NCI-H2196 treated with DMSO at 0.1 percent for 48 hours (cell line): ENCODE data around the gene ZBTB7A.

ENCODE experiments used
- DNase-seq: peaks from one replicate; lab custom pipeline; 2025; ENCODE audit not compliant: unreplicated experiment; lab: John Stamatoyannopoulos, UW

The ZBTB7A gene

GRCh38 chr19:4038661-4039423, 27.9 kb downstream of the ZBTB7A start:
- DNase-seq = no peak

GRCh38 chr19:4038057-4038456, 28.6 kb downstream of the ZBTB7A start:
- no peak for DNase-seq

GRCh38 chr19:4037301-4037949, 29.3 kb downstream of the ZBTB7A start:
- no peak for DNase-seq

DNA sequence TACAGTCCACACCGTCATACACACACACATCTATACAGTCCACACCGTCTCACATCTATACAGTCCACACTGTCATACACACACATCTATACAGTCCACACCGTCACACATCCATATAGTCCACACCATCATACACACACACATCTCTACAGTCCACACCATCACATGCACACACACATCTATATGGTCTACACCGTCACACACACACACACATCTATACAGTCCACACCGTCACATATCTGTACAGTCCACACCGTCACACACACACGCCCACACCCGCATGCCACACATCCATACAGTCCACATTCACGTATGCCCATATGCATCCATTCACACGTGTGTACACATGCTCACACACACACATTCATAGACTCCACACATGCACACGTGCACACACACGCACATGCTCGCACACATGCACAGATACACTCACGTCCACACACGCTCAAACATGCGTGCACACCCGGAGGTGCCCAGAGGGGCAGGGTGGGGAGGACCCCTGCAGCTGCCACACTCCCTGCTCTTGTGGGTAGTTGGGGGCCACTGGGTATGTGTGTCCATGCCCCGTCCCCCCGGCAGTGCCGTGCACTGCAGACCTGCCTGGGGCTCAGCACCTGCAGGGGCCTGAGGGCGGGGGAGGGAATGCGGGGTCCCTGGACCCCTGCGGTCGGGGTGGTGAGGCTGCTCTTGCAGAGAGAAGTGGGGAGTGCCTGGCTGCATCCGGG, 30.0 kb downstream of the ZBTB7A start:
- DNase-seq = no peak

DNA sequence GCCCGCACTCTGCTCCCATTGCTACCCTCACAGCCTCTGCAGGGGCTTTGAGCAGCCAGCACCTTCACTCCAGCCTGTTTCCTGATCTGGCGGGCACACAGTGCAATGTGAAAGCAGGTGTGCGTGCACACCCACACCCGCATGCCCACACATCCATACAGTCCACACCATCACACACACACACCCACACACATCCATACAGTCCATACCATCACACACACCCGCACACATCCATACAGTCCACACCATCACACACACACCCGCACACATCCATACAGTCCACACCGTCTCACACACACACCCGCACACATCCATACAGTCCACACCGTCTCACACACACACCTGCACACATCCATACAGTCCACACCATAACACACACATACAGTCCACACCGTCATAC, 31.1 kb downstream of the ZBTB7A start:
- DNase-seq = no peak

GRCh38 chr19:4035018-4035566, 31.6 kb downstream of the ZBTB7A start:
- no peak for DNase-seq

- DNase-seq = no peak
These were observed 32.4 kb downstream of the ZBTB7A start for GRCh38 chr19:4034048-4035017.

DNA sequence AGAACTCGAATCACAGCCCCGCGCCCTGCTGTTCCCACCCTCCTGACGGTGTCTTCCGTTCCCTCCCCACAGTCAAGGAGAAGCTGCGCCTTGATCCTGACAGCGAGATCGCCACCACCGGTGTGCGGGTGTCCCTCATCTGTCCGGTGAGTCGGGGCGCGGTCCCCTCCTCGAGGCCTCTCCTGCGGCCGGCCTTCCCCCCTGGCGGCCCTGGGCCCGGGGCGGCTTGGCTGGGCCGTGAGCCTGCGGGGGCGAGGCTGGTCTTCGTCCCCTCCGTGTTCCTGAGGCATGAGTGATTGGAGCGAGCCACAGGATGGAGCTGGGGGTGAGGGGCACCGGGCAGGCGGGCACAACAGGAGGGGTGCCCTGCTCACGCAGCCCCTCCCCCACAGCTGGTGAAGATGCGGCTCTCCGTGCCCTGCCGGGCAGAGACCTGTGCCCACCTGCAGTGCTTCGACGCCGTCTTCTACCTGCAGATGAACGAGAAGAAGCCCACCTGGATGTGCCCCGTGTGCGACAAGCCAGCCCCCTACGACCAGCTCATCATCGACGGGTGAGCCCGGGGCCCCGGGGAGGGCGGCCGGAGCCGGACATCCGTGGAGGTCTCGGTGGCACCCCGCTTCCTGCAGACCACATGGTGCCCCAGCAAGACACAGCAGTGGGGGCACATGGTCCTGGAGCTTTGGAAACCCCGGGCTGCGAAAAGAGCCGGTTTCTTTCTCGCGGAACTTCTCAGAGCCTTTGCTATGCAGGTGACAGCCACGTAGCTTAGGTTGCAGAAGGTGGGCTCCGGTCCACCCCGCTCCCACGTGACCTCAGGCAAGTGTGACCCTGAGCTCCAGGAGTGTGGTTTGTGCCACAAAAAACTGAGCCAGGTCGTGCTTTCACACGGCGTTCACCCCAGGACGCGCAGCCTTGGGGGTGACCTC, 33.4 kb downstream of the ZBTB7A start:
- no peak for DNase-seq

DNA sequence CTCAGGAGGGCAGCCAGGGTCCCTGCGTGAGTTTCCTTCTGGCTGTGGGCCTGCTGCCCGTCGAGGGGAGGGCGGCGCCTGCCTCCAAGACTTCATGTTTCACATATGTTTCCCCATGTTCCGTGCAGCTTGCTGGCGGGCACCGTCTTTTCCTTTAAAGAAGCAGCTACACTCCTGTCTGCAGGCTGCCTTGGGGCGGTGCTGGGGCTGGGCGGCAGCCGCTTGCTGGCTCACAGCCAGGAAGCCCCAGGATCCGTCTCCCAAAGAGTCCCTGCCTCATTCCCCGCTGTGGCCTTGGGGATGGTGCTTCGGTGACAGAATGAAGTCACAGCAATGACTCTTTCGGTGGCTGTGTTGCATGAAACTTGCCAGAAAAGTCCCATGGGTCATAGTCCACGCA, 34.3 kb downstream of the ZBTB7A start:
- no peak for DNase-seq

DNA sequence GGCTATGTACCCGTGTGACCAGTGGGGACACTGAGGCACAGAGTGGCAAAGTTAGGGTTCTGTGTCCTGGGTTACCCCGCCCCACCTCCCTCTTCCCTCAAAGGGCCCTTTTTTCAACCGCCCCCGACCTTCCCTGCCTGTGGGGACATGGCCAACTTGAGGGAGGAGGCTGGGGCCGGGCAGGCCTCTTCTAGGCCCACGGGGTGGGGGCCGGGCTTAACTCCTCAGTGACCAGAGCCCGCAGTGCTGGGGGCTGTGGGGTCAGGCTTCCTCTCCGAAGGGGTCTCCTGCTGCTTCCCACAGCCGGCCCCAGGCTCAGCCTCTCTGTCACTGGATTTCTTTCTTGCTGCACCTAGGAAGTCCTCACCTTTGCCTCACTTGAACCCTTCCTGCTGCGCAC, 35.3 kb downstream of the ZBTB7A start:
- DNase-seq = no peak

DNA sequence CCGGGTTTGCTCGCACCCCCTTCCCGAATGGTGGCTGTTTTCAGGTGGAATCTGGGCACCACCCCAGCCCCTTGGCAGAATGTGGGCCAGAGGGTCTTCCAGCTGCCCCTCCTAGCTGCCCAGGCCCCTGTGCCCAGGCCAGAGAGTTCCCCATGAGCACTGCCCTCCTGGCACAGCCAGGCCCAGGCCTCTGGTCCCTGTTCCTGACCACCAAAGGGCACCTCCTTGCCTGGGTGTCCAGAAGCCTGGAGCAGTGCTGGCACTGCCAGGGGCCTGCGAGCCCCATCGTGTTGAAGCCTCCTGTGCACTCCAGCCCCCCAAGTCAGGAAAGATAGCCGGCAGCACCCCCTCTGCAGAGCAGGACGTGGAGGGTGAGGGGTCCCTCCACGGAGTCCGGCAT, 35.7 kb downstream of the ZBTB7A start:
- DNase-seq = no peak

DNA sequence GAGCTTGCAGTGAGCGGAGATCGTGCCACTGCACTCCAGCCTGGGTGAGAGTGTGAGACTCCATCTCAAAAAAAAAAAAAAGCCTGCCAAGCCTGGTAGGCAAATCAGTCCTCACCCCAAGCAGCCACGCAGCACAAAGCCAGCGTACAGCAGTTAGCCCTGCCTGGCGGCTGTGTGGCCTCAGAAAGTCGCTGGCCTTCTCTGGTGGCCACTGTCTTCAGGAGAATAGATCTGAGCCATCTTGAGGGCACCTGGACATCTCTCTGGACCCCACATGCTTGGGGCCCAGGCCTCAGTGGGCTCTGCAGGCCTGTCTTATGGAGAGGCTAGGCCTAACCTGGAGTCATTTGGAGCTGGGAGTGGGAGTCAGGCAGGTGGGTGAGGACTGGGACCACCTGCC, 36.1 kb downstream of the ZBTB7A start:
- DNase-seq = no peak

- no peak for DNase-seq
These were observed 37.5 kb downstream of the ZBTB7A start for GRCh38 chr19:4029247-4029614.

- no peak for DNase-seq
These were observed 38.1 kb downstream of the ZBTB7A start for GRCh38 chr19:4028334-4029246.

- DNase-seq = no peak
These were observed 39.6 kb downstream of the ZBTB7A start for GRCh38 chr19:4027146-4027545.

DNA sequence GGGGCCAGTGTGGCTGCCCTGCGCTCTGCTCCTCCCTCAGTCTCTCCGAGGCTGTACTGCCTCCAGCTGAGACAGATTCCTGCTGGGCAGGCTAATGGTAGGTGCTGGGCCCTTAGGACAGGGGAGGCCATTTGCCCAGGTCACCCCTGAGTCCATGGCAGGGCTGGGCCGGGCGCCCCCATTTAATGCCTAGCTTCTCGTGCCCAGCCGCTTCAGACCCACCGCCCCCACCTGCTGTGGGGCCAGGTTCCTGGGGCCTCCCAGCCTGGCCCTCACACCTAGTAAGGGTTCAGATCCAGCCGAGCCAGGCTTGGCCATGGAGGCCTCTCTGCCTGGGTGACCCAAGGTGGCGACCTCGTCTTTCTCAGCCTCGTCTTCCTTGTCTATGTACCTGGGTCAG, 41.4 kb downstream of the ZBTB7A start:
- no peak for DNase-seq

- no peak for DNase-seq
These were observed 42.9 kb downstream of the ZBTB7A start for GRCh38 chr19:4023600-4024398.

DNA sequence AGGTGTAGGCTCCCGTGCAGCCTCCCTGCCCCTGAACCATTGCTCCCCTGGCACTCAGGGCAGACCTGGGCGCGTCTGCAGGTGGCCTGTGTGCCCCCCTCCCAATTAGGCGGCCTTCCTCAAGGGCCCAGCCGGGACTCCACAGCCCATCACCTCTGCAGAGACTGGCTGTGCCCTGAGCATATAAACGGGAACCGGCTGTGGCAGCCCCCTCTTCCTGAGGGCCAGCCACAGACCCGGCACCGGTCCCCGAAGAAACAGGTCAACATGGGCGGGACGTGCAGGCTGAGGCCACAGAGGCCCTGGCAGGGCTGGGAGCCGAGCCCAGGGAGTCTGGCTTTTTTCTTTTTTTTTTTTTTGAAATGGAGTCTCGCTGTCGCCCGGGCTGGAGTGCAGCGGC, 47.1 kb downstream of the ZBTB7A start:
- no peak for DNase-seq
